GM19395 (cell line): ENCODE results near the gene UVRAG.
"Not testable (repeated sequence)": the region's sequence is repeated elsewhere in the genome, so short reads cannot be mapped to it uniquely, and the experiment has no call there.

Source experiments
- ATAC-seq: cut with Tn5 transposase; IDR thresholded peaks from one replicate; pipeline ENCODE4 v1.9.1; 2021; ENCODE audit warnings: mild to moderate bottlenecking, moderate library complexity; ENCODE audit not compliant: unreplicated experiment

Gene UVRAG

GRCh38 chr11:76048763-76049162, 233.8 kb downstream of the UVRAG start:
- no peak for ATAC-seq

GRCh38 chr11:76049511-76049910, 234.5 kb downstream of the UVRAG start:
- no peak for ATAC-seq

- no peak for ATAC-seq
Observed at GRCh38 chr11:76051937-76052336, 236.9 kb downstream of the UVRAG start.

- no peak for ATAC-seq
Observed at GRCh38 chr11:76054330-76054729, 239.3 kb downstream of the UVRAG start.

GRCh38 chr11:76056876-76057275, 241.9 kb downstream of the UVRAG start:
- ATAC-seq, result no peak

GRCh38 chr11:76060475-76061036, 245.5 kb downstream of the UVRAG start:
- not testable (repeated sequence) for ATAC-seq

GRCh38 chr11:76062733-76063132, 247.7 kb downstream of the UVRAG start:
- ATAC-seq, result peak; percentile 97

GRCh38 chr11:76064192-76064591, 249.2 kb downstream of the UVRAG start:
- ATAC-seq, result no peak

GRCh38 chr11:76067099-76067498, 252.1 kb downstream of the UVRAG start:
- ATAC-seq, result no peak

GRCh38 chr11:76069001-76069400, 254.0 kb downstream of the UVRAG start:
- ATAC-seq, result no peak

- ATAC-seq, result no peak
Observed at GRCh38 chr11:76071090-76071489, 256.1 kb downstream of the UVRAG start.

GRCh38 chr11:76073724-76074123, 258.7 kb downstream of the UVRAG start:
- no peak for ATAC-seq

- ATAC-seq, result no peak
Observed at GRCh38 chr11:76074148-76075095, 259.4 kb downstream of the UVRAG start.

GRCh38 chr11:76075716-76076115, 260.7 kb downstream of the UVRAG start:
- ATAC-seq, result no peak

- ATAC-seq, result not testable (repeated sequence)
Observed at GRCh38 chr11:76076253-76076652, 261.2 kb downstream of the UVRAG start.

- no peak for ATAC-seq
Observed at GRCh38 chr11:76076749-76077148, 261.7 kb downstream of the UVRAG start.

GRCh38 chr11:76077575-76078150, 262.7 kb downstream of the UVRAG start:
- ATAC-seq, result no peak

- not testable (repeated sequence) for ATAC-seq
Observed at GRCh38 chr11:76081084-76081483, 266.1 kb downstream of the UVRAG start.

GRCh38 chr11:76083563-76084451, 268.8 kb downstream of the UVRAG start:
- no peak for ATAC-seq

- no peak for ATAC-seq
Observed at GRCh38 chr11:76085270-76085669, 270.3 kb downstream of the UVRAG start.
